Measurements from ENCODE around the gene SASS6. TPM values are rescaled to one million over a fixed set of nuclear protein-coding genes. Genes with fewer than 3 reads are reported as not detected.

SASS6 gene
- polyA plus RNA-seq, 1 of the 3 experiments (the other 2 are of a cell fraction): 0.48 TPM

GRCh38 chr1:100132566-100133477, at the start of gene SASS6, which contains the start of gene TRMT13 (continued):
- peak; percentile 97 for TF ChIP-seq SIN3A (IDR thresholded peaks at IDR 0.05; ENCODE audit: borderline replicate concordance, low read depth, low read length)
- TF ChIP-seq IRF3 (IDR thresholded peaks at IDR 0.05; ENCODE audit: low read depth, low read length): no peak
- TF ChIP-seq GATA2 (CRISPR knock-in tag; IDR thresholded peaks at IDR 0.05): no peak
- peak; percentile 75 for TF ChIP-seq TAF1 (IDR thresholded peaks at IDR 0.05; ENCODE audit: borderline replicate concordance, low read depth, low read length)

- Histone ChIP-seq H3K79me2 (ENCODE audit: insufficient read depth) (no peaks in the 10 kb centered on the region), H3K4me3 (ENCODE audit: low read depth in 2 of 2, low read length in 1 of 2) (no peak within 1 kb of the TSS), H3K9me3 (no peaks in the 10 kb centered on the region), H3K4me2 (no peak within 1 kb of the TSS), H3K9me2 (no peaks in the 10 kb centered on the region), H3K9ac (no peak within 1 kb of the TSS), H3F3A (replicated peaks; ENCODE audit: insufficient read depth) (no peaks in the 10 kb centered on the region), H3K27ac (ENCODE audit: low read depth in 2 of 2, low read length in 1 of 2) (no peak within 1 kb of the TSS), H2AFZ (ENCODE audit: low read depth) (no peak within 1 kb of the TSS), H3K4me1 (ENCODE audit: control insufficient read depth in 1 of 2, insufficient read depth in 2 of 2, low read depth in 1 of 2, low read length in 1 of 2) (no peaks in the 10 kb centered on the region), H3K36me3 (replicated peaks in 1 of 2; ENCODE audit: control insufficient read depth in 1 of 2, insufficient read depth in 2 of 2, low read length in 1 of 2) (no peaks in the 10 kb centered on the region), H3K27me3 (ENCODE audit: insufficient read depth) (no peaks in the 10 kb centered on the region), H4K20me1 (ENCODE audit: insufficient read depth) (no peaks in the 10 kb centered on the region)
- no peak for DNase-seq
- POLR2A ChIA-PET: no interaction called here
- CTCF ChIA-PET: interaction anchor here (1.2 kb wide), 1 partner anchor 14 kb away, joined by 3 read pairs; no protein-coding TSS in a partner anchor
- WGBS (ENCODE audit: low lambda C conversion rate): 77% methylated on average over 5 of the region's 5 CpGs
- no peak for TF ChIP-seq YY1 (IDR thresholded peaks at IDR 0.05; ENCODE audit: low read depth)
- no peak for TF ChIP-seq MEF2A (IDR thresholded peaks at IDR 0.05; ENCODE audit: borderline replicate concordance, low read depth)
- no peak for TF ChIP-seq EZH2phosphoT487 (IDR thresholded peaks at IDR 0.05; ENCODE audit: borderline replicate concordance, low read depth)
- no peak for TF ChIP-seq REST (IDR thresholded peaks at IDR 0.05; ENCODE audit: low read depth, low read length)
- TF ChIP-seq CHD2 (IDR thresholded peaks at IDR 0.05; ENCODE audit: low read length, partially characterized antibody): no peak
- no peak for TF ChIP-seq GATA2 (CRISPR knock-in tag; IDR thresholded peaks at IDR 0.05)
- no peak for TF ChIP-seq ELF1 (IDR thresholded peaks at IDR 0.05)
- TF ChIP-seq NRF1 (IDR thresholded peaks at IDR 0.05; ENCODE audit: low read depth, low read length): no peak
- no peak for TF ChIP-seq EP300 (IDR thresholded peaks at IDR 0.05; ENCODE audit: borderline replicate concordance in 1 of 2, low read depth in 1 of 2, low read length in 1 of 2)
- no peak for TF ChIP-seq MXI1 (IDR thresholded peaks at IDR 0.05; ENCODE audit: low read depth, low read length)
- TF ChIP-seq RAD21 (IDR thresholded peaks at IDR 0.05; ENCODE audit: low read length): no peak
- TF ChIP-seq PBX3 (IDR thresholded peaks at IDR 0.05): no peak
- no peak for TF ChIP-seq FOSL2 (IDR thresholded peaks at IDR 0.05; ENCODE audit: borderline replicate concordance, low read depth)
- TF ChIP-seq TEAD4 (IDR thresholded peaks at IDR 0.05; ENCODE audit: borderline replicate concordance, insufficient read depth): no peak
- no peak for TF ChIP-seq FOXM1 (IDR thresholded peaks at IDR 0.05; ENCODE audit: low read depth)
Observed at GRCh38 chr1:100178091-100178490, 45.4 kb upstream of the SASS6 start, which contains the start of gene LRRC39. Gene LRRC39, minus strand, starts transcription at chr1:100178256. Its CDS starts 9,740 bp downstream, at chr1:100168516.
